HCT116 (cell line): ENCODE data around the gene AKAP13. TPM values are rescaled to one million over a fixed set of nuclear protein-coding genes. Genes with fewer than 3 reads are reported as not detected.
"Not testable (repeated sequence)": the region's sequence is repeated elsewhere in the genome, so short reads cannot be mapped to it uniquely, and the experiment has no call there.

ENCODE experiments used
- ATAC-seq: fragments of 200-7000 bp; cut with Tn5 transposase; 2 replicates; pipeline ENCODE4 v1.9.1; 2020; ENCODE audit warnings: mild to moderate bottlenecking, moderate library complexity
- BruUV-seq: library from RNA; stranded (reverse); fragments of 400-500 nt; replicated peaks from 2 replicates; lab custom pipeline; 2021; lab: Mats Ljungman, UMichigan
- CTCF ChIA-PET: fragments of 300-600 bp; sonication (Branson Sonifier 250); formaldehyde crosslinking; loops from one replicate; lab custom pipeline; 2021; ENCODE audit warnings: antibody characterized with exemption; lab: Charles Lee
- POLR2A ChIA-PET: fragments of 300-600, 350-600 bp; sonication (Branson Sonifier 250); formaldehyde crosslinking; loops from one replicate; lab custom pipeline; 2021; ENCODE audit warnings: antibody characterized with exemption; lab: Charles Lee
- RAD21 ChIA-PET, 2 experiments: fragments of 300-600 bp; sonication (Branson Sonifier 250); formaldehyde crosslinking; loops; one replicate each; lab custom pipeline; 2023; ENCODE audit warnings: low total read pairs in 2 of 2; ENCODE audit not compliant: uncharacterized antibody in 2 of 2, unreplicated experiment in 2 of 2, low non-redundant PET in 1 of 2; lab: Charles Lee
- DNase-seq: peaks from one replicate; pipeline ENCODE4 v3.0.0-alpha.2; 2010; ENCODE audit warnings: low read depth, low spot score
- H2AFZ ChIP-seq: fragments of 200-600 bp; shearing (Covaris generic), sonication (generic); 2 replicates; pipeline ENCODE4 v1.6.1; 2017; ENCODE audit warnings: low read depth, mixed run types, mixed read lengths, antibody characterized with exemption, low read length; ENCODE audit not compliant: poor library complexity, severe bottlenecking
- H3K27ac ChIP-seq: 2 replicates; pipeline ENCODE4 v1.5.1; 2012; ENCODE audit warnings: low read depth, low read length
- H3K27me3 ChIP-seq: fragments of 200-600 bp; sonication (generic); 2 replicates; pipeline ENCODE4 v1.6.1; 2016; ENCODE audit warnings: mixed run types, low read length, mixed read lengths; ENCODE audit not compliant: insufficient read depth
- H3K36me3 ChIP-seq, 2 experiments: fragments of 200-500 bp in 1 of 2; fragments of 200-600 bp in 1 of 2; sonication (Bioruptor generic) in 1 of 2; sonication (generic) in 1 of 2; 2 replicates each; pipeline versions ENCODE4 v1.5.1 to v1.6.1; 2014 to 2016; ENCODE audit warnings: low read length in 2 of 2, inconsistent platforms in 1 of 2, mixed read lengths in 1 of 2, mixed run types in 1 of 2; ENCODE audit not compliant: insufficient read depth in 2 of 2, control insufficient read depth in 1 of 2
- H3K4me1 ChIP-seq, 2 experiments: fragments of 200-600 bp in 1 of 2; sonication (generic) in 1 of 2; 2 replicates each; pipeline versions ENCODE4 v1.5.1 to v1.6.1; 2012 to 2017; ENCODE audit warnings: low read length in 2 of 2, inconsistent platforms in 1 of 2, mild to moderate bottlenecking in 1 of 2, mixed read lengths in 1 of 2, mixed run types in 1 of 2, moderate library complexity in 1 of 2; ENCODE audit not compliant: insufficient read depth in 2 of 2, control insufficient read depth in 1 of 2
- H3K4me2 ChIP-seq: fragments of 200-600 bp; sonication (generic); 2 replicates; pipeline ENCODE4 v1.6.1; 2017; ENCODE audit warnings: mixed run types, low read length, mixed read lengths
- H3K4me3 ChIP-seq, 2 experiments: fragments of 200-600 bp in 1 of 2; sonication (generic) in 1 of 2; replicated peaks in 1 of 2; 2 replicates each; pipeline ENCODE4 v1.5.1; 2011 to 2016; ENCODE audit warnings: low read length in 2 of 2, control low read depth in 1 of 2, low read depth in 1 of 2, mild to moderate bottlenecking in 1 of 2, mixed read lengths in 1 of 2, mixed run types in 1 of 2
- H3K79me2 ChIP-seq: fragments of 200-600 bp; sonication (generic); 2 replicates; pipeline ENCODE4 v1.6.1; 2017; ENCODE audit warnings: mild to moderate bottlenecking, mixed run types, low read length, moderate library complexity, mixed read lengths; ENCODE audit not compliant: insufficient read depth
- H3K9ac ChIP-seq: fragments of 200-600 bp; sonication (generic); 2 replicates; pipeline ENCODE4 v1.6.1; 2016; ENCODE audit warnings: low read length, mixed read lengths
- H3K9me2 ChIP-seq: fragments of 200-600 bp; sonication (generic), shearing (Covaris generic); 2 replicates; pipeline ENCODE4 v1.6.1; 2017; ENCODE audit warnings: mixed run types, mild to moderate bottlenecking, moderate library complexity; ENCODE audit not compliant: insufficient read depth
- H3K9me3 ChIP-seq, 2 experiments: fragments of 200-500 bp in 1 of 2; fragments of 200-600 bp in 1 of 2; sonication (Bioruptor generic) in 1 of 2; sonication (generic) in 1 of 2; 2 replicates each; pipeline ENCODE4 v1.6.1; 2014 to 2017; ENCODE audit warnings: low read length in 2 of 2, mixed read lengths in 2 of 2, inconsistent platforms in 1 of 2, low read depth in 1 of 2, mild to moderate bottlenecking in 1 of 2, mixed run types in 1 of 2, moderate library complexity in 1 of 2; ENCODE audit not compliant: control insufficient read depth in 1 of 2, insufficient read depth in 1 of 2
- H4K20me1 ChIP-seq: fragments of 200-600 bp; sonication (generic), shearing (Covaris generic); 2 replicates; pipeline ENCODE4 v1.6.1; 2017; ENCODE audit warnings: mixed run types, mild to moderate bottlenecking, moderate library complexity; ENCODE audit not compliant: insufficient read depth
- intact Hi-C: fragments of 100-400 bp; cut with micrococcal nuclease; formaldehyde crosslinking; loops from 2 replicates; pipeline ENCODE4 v1.10.0; 2022
- total RNA-seq: library from RNA; stranded (reverse); gene quantifications from one replicate; pipeline ENCODE4 v1.2.1, GENCODE V29; 2021; ENCODE audit not compliant: unreplicated experiment

AKAP13 gene
- total RNA-seq, 1 experiment from 2014 or later, result 43.1 TPM

GRCh38 chr15:85347264-85348047 is 32.9 kb upstream of the AKAP13 start:
- H3K27ac ChIP-seq, H3K9me2 ChIP-seq, RAD21 ChIA-PET, H4K20me1 ChIP-seq, CTCF ChIA-PET, H3K27me3 ChIP-seq, BruUV-seq, DNase-seq, intact Hi-C loops, H3K4me2 ChIP-seq, H3K79me2 ChIP-seq, POLR2A ChIA-PET, ATAC-seq, H3K4me3 ChIP-seq, H3K9me3 ChIP-seq, H2AFZ ChIP-seq, H3K36me3 ChIP-seq, H3K9ac ChIP-seq: not testable (repeated sequence)
- H3K4me1 ChIP-seq, result peaks cover 17 to 39% of the 10 kb centered on the region in 2 experiments

GRCh38 chr15:85348048-85348766 is 32.2 kb upstream of the AKAP13 start:
- H3K4me2 ChIP-seq, DNase-seq, ATAC-seq, CTCF ChIA-PET, POLR2A ChIA-PET, RAD21 ChIA-PET, H3K79me2 ChIP-seq, H3K9ac ChIP-seq, H3K4me3 ChIP-seq, H2AFZ ChIP-seq, H3K9me3 ChIP-seq, BruUV-seq, H3K27ac ChIP-seq, H3K36me3 ChIP-seq, H4K20me1 ChIP-seq, intact Hi-C loops, H3K27me3 ChIP-seq, H3K9me2 ChIP-seq: not testable (repeated sequence)
- H3K4me1 ChIP-seq, result peaks cover 17 to 35% of the 10 kb centered on the region in 2 experiments

- H3K36me3 ChIP-seq, BruUV-seq, H4K20me1 ChIP-seq, H3K27ac ChIP-seq, H3K27me3 ChIP-seq, intact Hi-C loops, H3K9ac ChIP-seq, CTCF ChIA-PET, H2AFZ ChIP-seq, POLR2A ChIA-PET, H3K4me3 ChIP-seq, DNase-seq, ATAC-seq, H3K79me2 ChIP-seq, H3K9me3 ChIP-seq, H3K4me2 ChIP-seq, RAD21 ChIA-PET, H3K9me2 ChIP-seq: not testable (repeated sequence)
- H3K4me1 ChIP-seq, result peaks cover 10 to 27% of the 10 kb centered on the region in 2 experiments
Measured at GRCh38 chr15:85349062-85349461, 31.3 kb upstream of the AKAP13 start.
